Measurements from ENCODE around the gene UBE2L3.
"Not testable (repeated sequence)": the region's sequence is repeated elsewhere in the genome, so short reads cannot be mapped to it uniquely, and the experiment has no call there.

Gene UBE2L3

DNA sequence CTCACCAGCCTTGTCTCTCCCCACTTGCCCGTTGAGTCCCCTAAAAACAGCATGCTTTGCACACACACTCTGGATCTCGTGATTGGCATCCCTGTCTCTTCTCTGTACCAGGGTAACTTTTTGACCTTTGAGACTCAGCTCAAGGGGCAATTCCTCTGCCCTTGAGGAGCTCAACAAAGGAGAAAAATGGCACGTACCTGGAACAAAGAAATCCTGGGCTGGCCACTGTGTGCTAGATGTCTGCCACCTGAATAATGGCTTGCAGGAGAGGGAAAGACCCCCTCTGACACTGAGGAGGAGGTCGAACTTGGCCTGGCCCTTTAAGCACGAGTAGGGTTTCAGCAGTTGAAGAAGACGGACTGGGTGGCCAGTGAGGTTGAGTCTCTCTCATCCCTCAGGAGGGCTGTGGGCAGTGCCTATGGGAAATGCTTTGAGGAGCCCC is 5.8 kb downstream of the UBE2L3 start:
- no peak for DNase-seq

DNA sequence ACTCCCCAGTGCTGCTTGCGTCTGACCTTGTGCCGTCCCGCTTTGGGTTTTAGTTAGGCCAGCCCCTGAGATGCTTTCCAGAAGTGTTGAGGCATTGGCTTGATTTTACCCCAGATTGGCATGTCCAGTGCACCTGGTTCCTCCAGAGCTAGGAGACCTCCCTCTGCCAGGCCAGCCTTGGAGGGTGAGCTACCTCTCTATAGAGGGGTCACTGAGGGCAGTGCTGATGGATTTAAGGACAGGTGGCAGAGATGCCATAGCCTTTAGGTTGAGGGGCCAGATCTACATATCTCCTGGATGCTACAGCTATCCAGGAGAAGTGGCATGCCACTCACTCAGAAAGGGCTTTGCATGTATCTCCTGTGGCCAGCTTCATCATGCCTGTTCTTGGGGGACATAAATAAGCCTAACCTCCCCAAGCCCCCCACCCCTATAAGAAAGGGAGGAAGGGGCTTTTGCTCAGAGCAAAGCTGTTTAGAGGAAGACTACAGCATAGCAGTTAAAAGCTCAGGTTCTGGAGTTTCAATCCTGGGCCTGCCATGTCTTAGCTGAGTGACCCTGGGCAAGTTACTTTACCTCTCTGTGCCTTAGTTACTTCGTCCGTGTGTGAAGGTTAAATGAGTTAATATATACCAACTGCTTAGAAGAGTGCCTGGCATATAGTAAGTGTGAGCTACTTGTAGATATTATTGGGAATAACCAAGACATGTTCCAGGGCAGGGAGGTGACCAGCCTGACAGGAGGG is 6.4 kb downstream of the UBE2L3 start:
- no peak for DNase-seq

DNA sequence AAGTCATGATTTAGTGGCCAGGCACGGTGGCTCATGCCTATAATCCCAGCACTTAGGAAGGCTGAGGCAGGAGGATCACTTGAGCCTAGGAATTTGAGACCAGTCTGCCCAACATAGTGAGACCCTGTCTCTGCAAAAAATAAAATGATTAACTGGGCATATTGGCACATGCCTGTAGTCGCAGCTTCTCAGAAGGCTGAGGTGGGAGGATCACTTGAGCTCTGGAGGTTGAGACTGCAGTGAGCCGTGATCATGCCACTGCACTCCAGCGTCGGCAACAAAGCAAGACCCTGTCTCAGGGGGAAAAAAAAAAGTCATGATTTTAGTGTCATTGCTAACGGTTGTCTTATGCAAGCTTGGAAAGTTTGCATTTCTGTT is 11.9 kb downstream of the UBE2L3 start:
- no peak for DNase-seq

DNA sequence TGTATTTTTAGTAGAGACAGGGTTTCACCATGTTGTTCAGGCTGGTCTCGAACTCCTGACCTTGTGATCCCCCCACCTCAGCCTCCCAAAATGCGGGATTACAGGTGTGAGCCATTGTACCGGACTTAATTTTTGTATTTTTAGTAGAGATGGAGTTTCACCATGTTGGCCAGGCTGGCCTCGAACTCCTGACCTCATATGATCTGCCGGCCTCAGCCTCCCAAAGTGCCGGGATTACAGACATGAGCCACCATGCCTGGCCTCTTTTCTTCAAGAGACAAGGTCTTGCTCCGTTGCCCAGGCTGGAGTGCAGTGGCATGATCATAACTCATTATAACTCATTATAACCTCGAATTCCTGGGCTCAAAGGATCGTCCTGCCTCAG is 13.1 kb downstream of the UBE2L3 start:
- not testable (repeated sequence) for DNase-seq

DNA sequence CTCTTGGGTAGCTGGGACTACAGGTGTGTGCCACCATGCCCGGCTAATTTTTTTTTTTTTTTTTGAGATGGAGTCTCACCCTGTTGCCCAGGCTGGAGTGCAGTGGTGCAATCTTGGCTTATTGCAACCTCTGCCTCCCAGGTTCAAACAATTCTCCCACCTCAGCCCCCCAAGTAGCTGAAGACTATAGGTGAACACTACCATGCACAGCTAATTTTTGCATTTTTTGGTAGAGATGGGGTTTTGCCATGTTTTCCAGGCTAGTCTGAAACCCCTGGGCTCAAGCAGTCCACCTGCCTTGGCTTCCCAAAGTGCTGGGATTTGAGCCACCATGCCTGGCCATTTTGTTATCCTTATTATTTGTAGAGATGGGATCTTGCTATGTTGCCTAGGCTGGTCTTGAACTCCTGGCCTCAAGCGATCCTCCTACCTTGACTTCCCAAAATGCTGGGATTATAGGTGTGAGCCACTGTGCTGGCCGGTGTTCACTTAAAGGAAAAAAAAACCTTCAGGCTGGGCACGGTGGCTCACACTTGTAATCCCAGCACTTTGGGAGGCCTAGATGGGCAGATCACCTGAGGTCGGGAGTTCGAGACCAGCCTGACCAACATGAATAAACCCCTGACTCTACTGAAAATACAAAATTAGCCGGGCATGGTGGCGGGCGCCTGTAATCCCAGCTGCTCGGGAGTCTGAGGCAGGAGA is 13.6 kb downstream of the UBE2L3 start:
- DNase-seq, result not testable (repeated sequence)

DNA sequence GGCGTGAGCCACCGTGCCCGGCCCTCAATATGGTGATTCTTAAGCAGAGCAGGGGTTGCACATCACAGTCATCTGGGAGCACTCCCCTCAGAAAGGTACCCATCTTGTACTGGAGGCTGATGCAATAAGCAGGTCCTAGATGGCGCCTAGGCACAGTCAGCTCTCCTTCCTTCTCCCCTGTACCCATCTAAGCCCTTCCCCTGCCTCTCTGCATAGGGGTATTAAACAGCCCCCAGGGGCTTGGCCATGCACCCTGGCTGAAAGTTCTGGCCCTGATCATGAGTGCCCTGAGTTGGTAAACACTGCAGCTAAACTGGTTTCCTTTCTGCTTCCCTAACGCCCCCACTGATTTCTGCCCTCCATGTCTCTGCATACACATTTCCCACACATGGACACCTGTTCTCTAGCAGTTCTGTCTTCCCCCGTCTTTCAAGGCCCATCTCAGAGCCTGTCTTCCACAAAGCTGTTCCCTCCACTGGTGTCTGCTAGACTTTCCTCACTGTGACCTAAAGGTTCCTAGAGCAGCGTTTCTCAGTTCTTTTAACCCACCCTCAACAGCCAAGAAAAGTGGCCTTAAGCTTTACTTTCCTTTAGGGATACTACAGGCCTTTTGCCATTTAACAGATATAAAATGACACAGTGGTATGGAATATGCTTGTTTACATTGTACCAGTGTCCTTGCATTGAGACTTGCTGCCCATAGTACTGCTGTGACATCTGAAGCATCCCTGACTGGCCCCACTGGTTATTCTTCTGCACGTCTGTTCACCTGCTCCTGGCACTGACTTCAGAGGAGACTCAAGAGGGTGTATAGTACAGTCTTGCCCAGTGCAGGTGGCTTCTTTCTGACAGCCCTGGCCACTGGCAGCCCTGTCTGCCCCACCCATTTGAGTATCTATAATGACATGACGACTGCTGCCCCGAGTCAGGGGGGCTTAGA is 15.6 kb downstream of the UBE2L3 start:
- no peak for DNase-seq

DNA sequence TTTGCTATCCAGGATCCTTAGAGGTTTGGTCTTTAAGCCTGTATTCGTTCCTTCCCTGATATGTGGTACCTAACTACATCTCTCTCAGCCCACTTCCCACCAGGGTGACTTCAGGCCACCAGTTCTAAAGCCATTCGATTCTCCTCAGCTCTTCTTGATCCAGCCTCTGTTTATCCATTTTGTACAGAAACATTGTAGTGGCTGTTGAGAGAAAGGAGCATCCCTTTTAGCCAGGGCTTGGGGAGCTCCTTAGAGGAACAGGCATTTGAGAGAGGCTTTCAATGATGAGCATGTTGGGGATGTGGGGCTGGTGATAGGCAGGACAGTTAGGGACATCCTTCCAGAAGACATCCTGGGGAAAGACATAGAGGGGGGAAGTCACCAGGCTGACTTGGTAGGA is 17.9 kb downstream of the UBE2L3 start:
- no peak for DNase-seq

DNA sequence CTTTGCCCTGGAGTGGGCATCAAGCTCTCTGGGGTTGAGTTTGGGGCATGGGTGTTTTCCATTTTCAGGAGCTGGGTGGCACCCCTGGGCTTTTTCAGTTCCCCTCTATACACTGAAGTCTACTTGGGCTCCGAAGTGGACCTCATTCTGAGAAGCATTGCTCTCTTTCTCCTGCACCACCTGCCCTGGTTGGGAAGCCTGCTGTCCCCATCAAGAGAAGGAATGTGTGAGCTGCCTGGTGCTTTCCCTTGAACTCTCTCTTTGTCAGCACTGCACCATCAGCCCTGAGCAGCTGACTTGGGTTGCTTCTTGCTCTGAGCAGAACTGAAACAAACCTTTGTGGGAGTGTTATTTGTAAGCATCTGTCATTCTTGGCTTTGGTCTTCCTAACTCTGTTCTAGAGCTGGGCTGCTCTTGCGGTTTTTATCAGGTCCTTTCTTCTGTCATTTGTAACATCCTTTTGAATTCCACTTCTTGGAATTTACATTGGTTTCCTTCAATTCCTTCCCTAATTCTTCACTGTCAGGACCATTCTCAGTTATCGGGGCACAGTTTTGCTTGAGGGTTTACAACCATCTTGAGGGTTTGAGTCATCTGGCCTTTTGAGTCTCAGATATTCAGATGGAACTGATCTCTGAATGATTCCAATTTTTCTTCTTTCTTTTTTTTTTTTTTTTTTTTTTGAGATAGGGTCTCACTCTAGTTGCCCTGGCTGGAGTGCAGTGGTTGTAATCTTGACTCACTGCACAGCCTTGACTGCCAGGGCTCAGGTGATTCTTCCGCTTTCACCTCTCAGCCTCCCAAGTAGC is 20.5 kb downstream of the UBE2L3 start:
- DNase-seq, result no peak

DNA sequence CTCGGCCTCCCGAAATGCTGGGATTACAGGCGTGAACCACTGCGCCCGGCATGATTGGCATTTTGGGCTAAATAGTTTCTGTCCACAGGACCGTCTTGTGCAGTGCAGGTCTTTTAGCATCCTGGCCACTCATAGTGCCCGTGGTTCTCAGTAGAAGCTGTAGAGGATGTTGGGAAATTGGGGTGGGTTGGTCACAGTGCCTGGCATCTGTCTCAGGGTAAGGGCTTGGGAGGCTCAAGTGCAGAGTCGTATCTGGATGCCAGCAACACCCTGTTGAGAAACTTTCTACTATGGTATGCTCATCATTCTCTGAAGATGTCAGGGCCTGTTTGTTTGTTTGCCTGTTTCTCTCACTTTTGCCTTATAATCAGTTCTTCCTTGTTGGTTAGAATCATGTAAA is 21.9 kb downstream of the UBE2L3 start:
- DNase-seq, result no peak

DNA sequence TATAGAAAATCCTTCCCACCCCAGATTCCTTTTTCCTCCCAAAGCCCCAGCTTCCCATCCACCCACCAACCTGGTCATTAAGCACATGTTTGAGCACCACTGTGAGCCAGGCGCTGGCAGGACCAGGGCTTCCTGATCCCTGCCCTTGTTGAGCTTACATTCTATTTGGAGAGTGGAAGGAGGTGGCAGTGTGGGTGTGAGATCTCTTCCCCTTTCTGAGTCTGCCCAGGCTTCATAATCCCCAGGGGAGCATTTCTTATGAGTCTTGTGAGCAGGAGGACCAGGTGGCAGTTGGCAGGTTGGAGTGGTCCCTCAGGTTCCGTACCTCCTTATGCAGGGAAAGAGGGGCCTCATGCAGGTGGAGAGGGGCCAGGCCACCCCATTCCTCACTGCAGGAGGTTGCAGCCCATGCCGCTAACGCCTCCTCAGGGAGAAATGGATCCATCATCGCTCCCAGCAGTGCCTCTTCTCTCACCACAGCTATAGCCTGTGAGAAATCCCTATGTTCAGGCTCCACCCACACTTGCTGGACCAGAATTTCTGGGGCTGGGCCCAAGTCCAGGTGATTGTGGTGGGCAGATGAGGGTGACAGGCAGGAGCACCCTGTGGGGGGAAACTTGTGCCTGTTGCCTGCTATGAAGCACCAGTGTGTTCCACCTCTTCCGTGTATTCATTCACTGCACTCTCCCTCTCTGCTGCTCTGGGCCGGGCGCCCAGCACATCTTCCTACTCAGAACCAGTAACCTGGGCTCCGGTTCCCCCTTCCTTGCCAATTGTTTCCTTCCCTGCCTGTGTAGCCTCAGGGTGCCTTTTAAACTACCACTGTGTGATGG is 23.5 kb downstream of the UBE2L3 start:
- DNase-seq, result peak; percentile 74

DNA sequence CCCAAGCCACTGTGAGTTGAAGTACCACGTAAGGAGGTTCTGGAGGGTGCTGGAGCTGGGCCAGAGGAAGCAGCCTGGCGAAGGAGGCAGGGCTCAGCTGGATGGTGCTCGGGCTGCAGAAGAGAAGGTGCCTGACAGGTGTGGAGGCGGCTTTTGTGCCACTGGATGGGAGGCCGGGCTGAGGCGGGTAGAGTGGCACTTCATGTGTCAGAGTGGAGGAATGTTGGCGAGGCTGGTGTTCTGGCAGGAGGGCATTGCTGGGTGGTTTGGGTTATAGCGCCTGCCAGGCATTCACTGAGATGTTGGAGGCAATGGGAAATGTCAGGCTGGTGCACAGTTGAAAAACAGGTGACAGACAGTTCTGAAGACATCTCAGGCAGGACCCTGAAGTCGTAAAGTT is 24.2 kb downstream of the UBE2L3 start:
- DNase-seq, result no peak

DNA sequence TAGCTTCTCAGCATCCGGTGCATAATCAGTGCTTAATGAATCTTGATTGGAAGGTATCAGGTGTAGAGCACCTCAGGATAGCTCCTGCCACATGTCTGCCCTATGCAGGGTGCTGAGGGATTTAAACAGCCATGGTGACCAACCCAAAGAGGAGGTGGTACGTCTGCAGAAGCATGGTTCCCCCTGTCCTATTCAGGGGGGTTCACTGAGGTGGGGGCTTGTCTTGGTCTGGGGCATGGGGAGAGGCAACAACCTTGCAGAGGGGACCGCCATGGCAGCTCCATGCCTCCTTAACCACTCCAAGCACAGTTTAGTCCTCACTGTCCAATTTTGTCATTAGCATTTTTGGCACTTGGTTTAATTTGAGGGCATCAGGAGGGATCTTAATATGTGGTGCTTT is 24.9 kb downstream of the UBE2L3 start:
- no peak for DNase-seq

DNA sequence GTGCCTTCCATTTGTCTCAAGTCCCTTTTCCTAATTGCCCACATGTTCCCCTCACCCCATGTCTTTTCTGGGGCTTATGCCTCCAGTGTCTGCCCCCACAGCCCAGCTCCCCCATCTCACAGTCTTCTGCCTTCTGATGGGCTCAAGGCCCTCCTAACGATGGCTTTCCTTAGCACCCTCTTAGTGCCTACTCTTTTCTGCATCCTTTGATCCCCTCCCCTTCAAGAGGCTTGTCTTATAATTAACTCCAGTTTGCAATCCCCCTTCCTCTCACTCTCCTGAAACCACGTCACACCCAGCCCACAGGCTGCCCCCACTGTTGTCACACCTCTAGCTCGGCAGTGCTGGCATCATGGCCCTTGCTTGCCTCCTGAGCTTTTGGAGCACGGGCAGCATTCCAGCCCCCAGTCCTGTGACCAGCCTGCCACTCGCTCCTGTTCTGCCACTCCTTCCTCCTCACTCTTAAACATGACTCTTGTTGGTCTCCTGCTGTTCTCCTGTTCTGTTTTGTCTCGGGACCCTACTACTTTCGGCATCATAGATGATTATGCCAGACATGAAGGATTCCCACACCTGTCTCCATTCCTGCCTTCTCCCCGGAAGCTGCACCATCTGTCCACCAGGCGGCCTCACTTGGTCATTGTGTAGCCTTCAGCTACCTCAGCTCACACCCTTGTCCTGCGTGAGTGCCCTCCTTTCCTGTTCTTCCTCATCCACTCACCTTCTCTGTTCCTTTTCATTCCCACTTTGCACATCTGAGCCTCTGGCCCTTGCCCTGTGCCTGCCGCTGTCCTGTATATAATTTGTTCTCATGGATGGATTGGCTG is 26.1 kb downstream of the UBE2L3 start:
- DNase-seq, result no peak

DNA sequence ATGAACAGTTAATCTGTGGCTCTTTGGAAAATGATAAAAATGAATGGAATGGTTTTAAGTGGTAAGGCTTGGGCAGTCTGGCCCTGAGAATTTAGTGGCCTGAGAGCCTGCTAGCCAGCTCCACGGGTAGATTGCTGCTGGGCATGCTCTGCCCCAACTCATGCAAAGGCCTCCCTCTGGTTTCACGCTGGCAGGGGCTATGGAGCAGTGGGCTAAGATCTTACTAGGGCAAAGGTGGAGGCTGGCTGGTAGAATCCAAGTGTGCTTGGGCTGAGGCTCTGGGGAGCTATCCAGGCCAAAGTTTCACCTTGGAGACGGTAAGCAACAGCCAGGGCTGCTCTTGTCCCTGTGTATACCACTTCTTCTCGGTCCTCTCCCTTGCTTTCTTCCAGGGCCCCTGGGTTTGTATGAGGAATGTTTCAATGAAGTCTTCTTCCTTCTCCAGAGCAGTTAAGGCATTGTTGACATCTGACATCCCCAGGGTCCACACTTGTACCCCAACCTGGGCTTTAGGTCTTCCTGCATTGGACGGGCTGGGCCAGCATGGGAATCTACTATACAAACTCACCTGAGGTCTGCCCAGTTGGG is 27.4 kb downstream of the UBE2L3 start:
- DNase-seq, result no peak

DNA sequence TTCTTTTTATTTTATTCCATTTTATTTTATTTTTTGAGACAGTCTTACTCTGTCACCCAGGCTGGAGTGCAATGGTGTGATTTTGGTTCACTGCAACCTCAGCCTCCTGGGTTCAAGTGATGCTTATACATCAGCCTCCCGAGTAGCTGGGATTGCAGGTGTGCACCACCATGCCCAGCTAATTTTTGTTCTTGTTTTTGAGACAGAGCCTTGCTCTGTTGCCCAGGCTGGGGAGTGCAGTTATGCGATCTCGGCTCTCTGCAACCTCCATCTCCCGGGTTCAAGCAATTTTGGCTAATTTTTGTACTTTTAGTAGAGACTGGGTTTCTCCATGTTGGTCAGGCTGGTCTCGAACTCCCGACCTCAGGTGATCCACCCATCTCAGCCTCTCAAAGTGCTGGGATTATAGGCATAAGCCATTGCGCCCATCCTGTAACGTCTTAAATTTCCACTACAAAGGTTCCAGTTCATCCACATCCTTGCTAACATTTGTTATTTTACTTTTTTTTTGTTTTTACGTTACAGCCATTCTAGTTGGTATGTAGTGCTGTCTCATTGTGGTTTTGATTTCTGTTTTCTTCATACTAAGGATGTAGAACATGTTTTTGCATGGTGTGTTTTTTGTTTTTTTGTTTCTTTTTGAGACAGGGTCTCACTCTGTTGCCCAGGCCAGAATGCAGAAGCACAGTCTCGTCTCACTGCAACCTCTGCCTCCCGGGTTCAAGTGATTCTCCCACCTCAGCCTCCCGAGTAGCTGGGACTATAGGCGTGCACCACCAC is 29.0 kb downstream of the UBE2L3 start:
- DNase-seq, result not testable (repeated sequence)

DNA sequence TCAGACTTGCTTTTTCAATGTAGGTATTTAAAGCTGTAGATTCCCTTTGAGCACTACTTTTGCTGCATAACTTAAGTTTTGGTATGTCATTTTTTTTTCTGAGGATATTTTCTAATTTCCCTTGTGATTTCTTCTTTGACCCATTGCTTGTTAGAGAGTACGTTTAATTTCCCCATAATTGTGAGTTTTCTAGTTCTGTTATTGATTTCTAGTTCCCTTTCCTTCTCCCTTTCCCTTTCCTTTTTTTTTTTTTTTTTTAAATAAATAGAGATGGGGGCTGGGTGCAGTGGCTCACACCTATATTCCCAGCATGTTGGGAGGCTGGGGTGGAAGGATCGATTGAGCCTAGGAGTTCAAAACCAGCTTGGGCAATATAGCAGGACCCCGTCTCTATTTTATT is 30.8 kb downstream of the UBE2L3 start:
- DNase-seq, result no peak

DNA sequence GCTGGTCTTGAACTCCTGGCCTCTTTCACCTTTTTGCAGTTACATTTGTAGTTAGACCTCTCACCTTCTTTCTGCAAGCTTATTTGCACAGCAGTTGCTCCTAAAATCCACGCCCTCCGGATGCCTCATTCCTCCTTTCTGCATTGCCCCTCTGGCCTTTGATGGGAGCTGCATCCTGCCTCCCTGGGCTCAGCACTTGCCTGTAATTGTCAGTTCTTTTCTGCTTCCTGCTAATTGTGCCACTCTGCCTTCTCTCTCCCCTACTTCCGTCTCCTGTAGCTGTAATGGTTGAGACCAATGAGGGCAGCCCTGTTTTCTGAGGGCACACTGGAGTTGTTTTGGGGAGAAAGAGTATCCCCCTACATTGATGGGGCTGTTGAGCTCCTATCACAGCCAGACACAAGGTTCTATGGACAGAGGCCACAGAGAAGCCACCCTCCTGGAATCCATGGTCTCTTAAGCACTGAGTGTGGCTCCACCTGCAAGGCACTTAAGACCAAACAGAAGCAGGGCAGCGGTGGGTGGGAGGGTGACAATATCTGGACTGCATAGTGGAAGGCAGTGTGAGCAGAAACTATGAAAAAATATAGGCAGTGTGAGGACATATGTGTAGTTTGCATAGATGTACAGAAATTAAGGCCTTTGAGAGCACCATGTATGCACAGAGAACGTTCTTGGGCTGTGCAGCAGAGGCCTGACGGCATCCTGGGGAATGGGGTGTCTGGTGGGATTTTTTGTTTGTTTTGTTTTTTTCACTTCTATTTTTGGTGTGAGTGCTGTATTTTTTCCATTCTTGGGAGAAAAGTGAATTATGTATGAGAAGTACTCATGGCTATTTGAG is 31.8 kb downstream of the UBE2L3 start:
- DNase-seq, result no peak

DNA sequence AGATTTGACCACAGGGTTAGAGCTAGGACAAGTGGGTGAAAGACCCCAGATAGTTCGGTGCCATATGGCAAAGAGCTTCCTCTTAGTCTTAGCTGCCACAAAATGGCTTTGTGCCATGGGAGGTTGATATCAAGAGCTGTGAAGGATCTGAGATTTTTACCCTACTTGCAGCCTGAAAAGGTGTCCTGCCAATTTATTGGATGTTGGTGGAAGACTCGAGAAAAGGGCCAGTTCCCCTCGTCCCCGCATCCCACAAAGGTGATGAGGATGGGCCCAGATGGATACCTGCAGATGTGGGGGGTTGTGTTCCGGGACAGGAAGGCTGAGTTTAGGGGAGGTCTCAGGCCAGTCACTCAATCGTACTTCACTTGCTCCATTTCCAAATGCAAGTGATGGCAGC is 35.1 kb downstream of the UBE2L3 start:
- DNase-seq, result no peak

DNA sequence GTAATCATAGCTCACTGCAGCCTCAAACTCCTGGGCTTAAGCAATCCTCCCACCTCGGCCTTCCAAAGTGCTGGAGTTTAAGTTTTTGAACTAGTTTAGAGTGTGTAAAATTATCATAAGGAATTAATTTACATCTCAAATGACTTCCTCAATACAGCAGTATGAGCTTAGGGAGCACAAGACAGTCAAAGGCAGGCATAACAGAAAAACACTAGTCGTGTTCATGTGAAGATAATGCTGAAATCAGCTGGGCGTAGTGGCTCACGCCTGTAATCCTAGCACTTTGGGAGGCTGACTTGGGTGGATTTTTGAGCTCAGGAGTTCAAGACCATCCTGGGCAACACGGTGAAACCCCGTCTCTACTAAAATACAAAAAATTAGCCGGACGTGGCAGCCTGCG is 36.5 kb downstream of the UBE2L3 start:
- DNase-seq, result no peak
